GM19468 (cell line): ENCODE results near the gene GPS2.

Source experiments
- ATAC-seq: cut with Tn5 transposase; IDR thresholded peaks from one replicate; pipeline ENCODE4 v1.9.1; 2021; ENCODE audit warnings: mild to moderate bottlenecking, moderate library complexity, moderate number of reproducible peaks; ENCODE audit not compliant: unreplicated experiment; ENCODE audit errors: extremely low read depth

GPS2 gene

GRCh38 chr17:7321466-7321865, 6.3 kb upstream of the GPS2 start:
- ATAC-seq, result no peak

GRCh38 chr17:7318121-7318860, 3.1 kb upstream of the GPS2 start:
- no peak for ATAC-seq

GRCh38 chr17:7317161-7317803, 2.1 kb upstream of the GPS2 start:
- no peak for ATAC-seq

GRCh38 chr17:7315570-7316235, 543 bp upstream of the GPS2 start:
- no peak for ATAC-seq

- ATAC-seq, result no peak
Observed at GRCh38 chr17:7313890-7314718, 1.1 kb downstream of the GPS2 start.

- ATAC-seq, result no peak
Observed at GRCh38 chr17:7313088-7313889, 1.9 kb downstream of the GPS2 start.

- no peak for ATAC-seq
Observed at GRCh38 chr17:7312432-7313087, 2.6 kb downstream of the GPS2 start.

GRCh38 chr17:7311110-7311705, 4.0 kb downstream of the GPS2 start:
- ATAC-seq, result no peak

GRCh38 chr17:7309628-7310027, 5.5 kb downstream of the GPS2 start:
- no peak for ATAC-seq

GRCh38 chr17:7308625-7309433, 6.3 kb downstream of the GPS2 start:
- no peak for ATAC-seq

GRCh38 chr17:7307686-7308624, 7.2 kb downstream of the GPS2 start:
- no peak for ATAC-seq

- ATAC-seq, result peak; percentile 54
Observed at GRCh38 chr17:7306911-7307685, 8.1 kb downstream of the GPS2 start, which contains the start of gene EIF5A. EIF5A (plus strand) TSS chr17:7307628; CDS start chr17:7309636, 2,008 bp downstream.

- no peak for ATAC-seq
Observed at GRCh38 chr17:7304179-7304578, 11.0 kb downstream of the GPS2 start.

- no peak for ATAC-seq
Observed at GRCh38 chr17:7296189-7296861, 18.8 kb downstream of the GPS2 start.
